ENCODE measurements around the gene NACC2. TPM values are rescaled to one million over a fixed set of nuclear protein-coding genes. Genes with fewer than 3 reads are reported as not detected.

Gene NACC2
- total RNA-seq, 4 donors from 2014 or later: 18.4 to 33.6 (median 22.4) TPM

- TF ChIP-seq CTCF (IDR thresholded peaks at IDR 0.05): no peak
- no peak for TF ChIP-seq POLR2A (IDR thresholded peaks at IDR 0.05)
- Histone ChIP-seq H3K4me1 (peaks cover 1 to 6% of the 10 kb centered on the region in 2 donors), H3K27me3 (no peaks in the 10 kb centered on the region), H3K9me3 (no peaks in the 10 kb centered on the region), H3K27ac (no peak overlapping the region), H3K36me3 (no peaks in the 10 kb centered on the region), H3K4me3 (replicated peaks in 1 of 3) (no peak overlapping the region)
- 38 to 42% methylated on average over 6 to 10 of the region's 11 CpGs for WGBS, 2 donors
- intact Hi-C loops (cut with DNase I): loop anchor here (10.0 kb wide), 1 partner anchor 280 kb away; the partner anchor contains the start of gene QSOX2
- no peak for DNase-seq
Observed at GRCh38 chr9:135965124-135965756, 129.8 kb downstream of the NACC2 start.

- H3K27me3 ChIP-seq: no peaks in the 10 kb centered on the region
- TF ChIP-seq CTCF (IDR thresholded peaks at IDR 0.05) (no peak), POLR2A (IDR thresholded peaks at IDR 0.05) (no peak)
- H3K9me3 ChIP-seq: no peaks in the 10 kb centered on the region
- H3K4me3 ChIP-seq (replicated peaks in 1 of 3): no peak overlapping the region
- DNase-seq: no peak
- intact Hi-C loops (cut with DNase I): loop anchor here (5.0 to 10.0 kb wide), 2 partner anchors 57 to 281 kb away; partner anchors contain the start of genes CAMSAP1 and QSOX2
- no peaks in the 10 kb centered on the region for H3K36me3 ChIP-seq
- H3K4me1 ChIP-seq: peaks cover 8 to 10% of the 10 kb centered on the region in 2 donors
- WGBS, 2 donors: 69 to 72% methylated on average over 7 to 10 of the region's 10 CpGs
- H3K27ac ChIP-seq: no peak overlapping the region
Observed at GRCh38 chr9:135963938-135964337, 131.2 kb downstream of the NACC2 start.

GRCh38 chr9:135963338-135963737 lies 131.8 kb downstream of the NACC2 start:
- WGBS, 2 donors: 82 to 89% methylated on average over 8 of the region's 8 CpGs
- no peaks in the 10 kb centered on the region for H3K36me3 ChIP-seq
- H3K27me3 ChIP-seq: no peaks in the 10 kb centered on the region
- H3K27ac ChIP-seq: no peak overlapping the region
- TF ChIP-seq CTCF (IDR thresholded peaks at IDR 0.05) (no peak), POLR2A (IDR thresholded peaks at IDR 0.05) (no peak)
- H3K4me3 ChIP-seq (replicated peaks in 1 of 3): no peak overlapping the region
- H3K9me3 ChIP-seq: no peaks in the 10 kb centered on the region
- H3K4me1 ChIP-seq: peaks cover 8 to 10% of the 10 kb centered on the region in 2 donors
- DNase-seq: no peak
- intact Hi-C loops (cut with DNase I): loop anchor here (5.0 to 10.0 kb wide), 2 partner anchors 56 to 281 kb away; partner anchors contain the start of genes CAMSAP1 and QSOX2

- Histone ChIP-seq H3K27me3 (no peaks in the 10 kb centered on the region), H3K36me3 (no peaks in the 10 kb centered on the region), H3K27ac (no peak overlapping the region), H3K4me3 (replicated peaks in 1 of 3) (no peak overlapping the region), H3K9me3 (no peaks in the 10 kb centered on the region), H3K4me1 (peaks cover 8 to 10% of the 10 kb centered on the region in 2 donors)
- no peak for DNase-seq
- TF ChIP-seq CTCF (IDR thresholded peaks at IDR 0.05) (no peak), POLR2A (IDR thresholded peaks at IDR 0.05) (no peak)
- 63 to 67% methylated on average over 11 of the region's 11 CpGs for WGBS, 2 donors
- intact Hi-C loops (cut with DNase I): loop anchor here (5.0 to 10.0 kb wide), 2 partner anchors 56 to 282 kb away; partner anchors contain the start of genes CAMSAP1 and QSOX2
Observed at GRCh38 chr9:135962696-135963307, 132.3 kb downstream of the NACC2 start.
